CD4-positive, alpha-beta T cell treated with Interleukin-6 for 4 hours (primary cell): ENCODE data around the gene LAMTOR3.
"Not testable (repeated sequence)": the region's sequence is repeated elsewhere in the genome, so short reads cannot be mapped to it uniquely, and the experiment has no call there.

ENCODE experiments used
- DNase-seq: peaks from one replicate; pipeline ENCODE4 v3.0.0-alpha.2; 2020; ENCODE audit warnings: mixed read lengths

The LAMTOR3 gene

GRCh38 chr4:99861120-99861905, 32.9 kb downstream of the LAMTOR3 start:
- no peak for DNase-seq

DNA sequence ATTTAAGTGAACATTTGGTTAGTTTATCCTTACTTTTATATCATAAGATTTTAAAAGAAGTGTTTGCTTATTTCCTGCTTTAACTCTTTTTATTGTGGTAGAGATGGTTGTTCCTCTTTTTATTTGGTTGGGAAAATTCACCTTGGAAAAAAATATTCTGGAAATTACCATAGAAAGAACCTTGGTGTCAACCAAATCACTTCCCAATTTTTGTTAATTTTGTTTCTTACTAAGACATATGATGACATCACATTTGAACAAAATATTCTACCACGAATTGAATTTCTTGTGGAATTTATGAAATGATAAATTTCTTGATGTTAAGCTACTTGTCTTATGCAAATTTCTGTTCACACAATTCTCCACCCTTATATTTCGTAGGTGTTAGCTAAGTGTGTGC, 33.7 kb downstream of the LAMTOR3 start:
- DNase-seq: no peak

GRCh38 chr4:99859618-99860017, 34.6 kb downstream of the LAMTOR3 start:
- DNase-seq: no peak

DNA sequence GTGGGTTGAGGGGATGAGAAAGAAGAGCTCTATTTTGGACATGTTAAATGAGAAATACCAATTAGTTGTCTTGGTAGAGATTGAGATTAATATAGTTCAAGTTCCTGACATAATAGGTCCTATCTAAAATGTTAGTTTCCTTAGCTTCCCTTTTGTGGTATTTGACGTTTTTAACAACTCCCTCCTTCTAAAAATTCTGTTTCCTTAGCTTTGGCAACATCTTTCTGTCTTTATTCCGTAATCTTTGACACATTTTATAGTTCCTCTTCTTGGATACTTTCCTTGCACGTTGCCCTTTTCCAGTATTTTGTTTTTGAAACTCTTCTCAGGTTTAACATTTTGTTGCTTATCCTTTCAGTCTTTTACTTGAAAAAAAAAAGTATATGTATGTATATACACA, 36.9 kb downstream of the LAMTOR3 start:
- no peak for DNase-seq

DNA sequence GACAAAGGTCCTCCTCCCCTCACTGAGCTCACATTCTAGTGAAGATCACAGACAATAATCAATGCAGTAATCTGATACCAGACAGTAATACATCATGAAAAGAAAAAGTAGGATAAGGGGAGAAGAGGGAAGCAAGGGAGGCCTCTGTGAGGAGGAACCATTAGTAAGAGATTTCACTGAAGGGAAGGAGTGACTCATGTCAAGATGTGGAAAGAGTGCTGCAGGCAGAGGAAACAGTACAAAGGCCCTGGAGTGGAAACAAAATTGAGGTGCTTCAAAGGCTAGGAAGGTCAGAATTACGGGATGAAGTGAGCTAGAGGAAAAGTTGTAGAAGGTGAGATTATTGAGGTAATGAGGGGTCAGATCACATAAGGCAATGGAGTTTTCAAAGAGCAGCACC, 38.1 kb downstream of the LAMTOR3 start:
- peak; percentile 8 for DNase-seq

- DNase-seq: peak; percentile 25
Measured at GRCh38 chr4:99855678-99856077, 38.5 kb downstream of the LAMTOR3 start.

- DNase-seq: no peak
Measured at GRCh38 chr4:99853999-99854398, 40.2 kb downstream of the LAMTOR3 start.

- DNase-seq: no peak
Measured at GRCh38 chr4:99853190-99853589, 41.0 kb downstream of the LAMTOR3 start.

DNA sequence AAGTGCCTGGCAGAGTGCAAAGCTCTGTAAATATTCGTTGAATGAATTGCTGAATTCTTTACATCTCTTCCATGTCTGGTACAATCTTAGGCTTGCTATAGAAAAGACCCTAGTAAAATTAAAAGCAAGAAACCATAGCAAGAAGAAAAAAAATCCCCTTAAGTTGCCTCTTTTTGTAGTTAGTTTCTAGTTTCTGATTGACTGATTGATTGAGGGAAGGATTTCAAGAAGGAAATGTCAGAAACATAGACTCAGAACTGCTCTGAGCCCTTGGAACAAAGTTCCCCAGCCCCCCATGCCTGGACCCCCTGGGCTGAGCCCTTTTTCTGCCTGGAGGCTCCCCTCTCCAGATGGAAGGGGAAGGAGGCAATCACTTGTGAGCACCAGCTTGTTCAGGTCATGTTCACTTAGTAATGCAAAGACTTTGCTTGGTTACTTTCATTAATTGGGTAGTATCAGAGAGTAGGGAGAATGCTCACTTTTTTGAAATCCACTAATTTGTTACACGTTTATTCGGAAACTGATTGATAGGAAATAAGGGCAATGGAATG, 42.0 kb downstream of the LAMTOR3 start:
- no peak for DNase-seq

GRCh38 chr4:99848591-99849001, 45.6 kb downstream of the LAMTOR3 start:
- no peak for DNase-seq

DNA sequence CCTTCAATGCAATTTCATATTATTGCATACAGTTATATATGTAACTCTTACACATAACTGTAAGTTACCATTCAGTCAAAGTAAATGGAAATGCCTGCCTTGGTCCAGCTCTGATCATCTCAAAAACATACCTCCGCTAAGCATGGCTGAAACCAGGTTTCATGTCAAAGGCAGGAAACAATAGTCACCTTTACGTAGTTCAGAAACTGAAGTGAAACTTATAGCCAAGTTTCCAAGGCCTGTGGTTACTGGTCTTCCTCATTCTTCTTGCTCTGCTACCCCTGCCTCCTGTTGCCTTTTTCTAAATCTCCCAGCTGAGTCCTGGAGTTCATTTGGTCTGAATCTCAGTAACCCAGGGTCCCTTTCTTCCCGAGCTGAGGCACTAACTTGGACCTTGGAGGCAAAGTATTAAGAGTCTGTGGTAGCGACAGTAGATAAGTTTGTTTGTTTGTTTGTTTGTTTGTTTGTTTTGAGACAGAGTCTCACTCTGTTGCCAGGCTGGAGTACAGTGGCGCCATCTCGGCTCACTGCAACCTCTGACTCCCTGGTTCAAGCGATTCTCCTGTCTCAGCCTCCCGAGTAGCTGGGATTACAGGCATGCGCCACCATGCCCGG, 46.8 kb downstream of the LAMTOR3 start:
- DNase-seq: peak; percentile 23

DNA sequence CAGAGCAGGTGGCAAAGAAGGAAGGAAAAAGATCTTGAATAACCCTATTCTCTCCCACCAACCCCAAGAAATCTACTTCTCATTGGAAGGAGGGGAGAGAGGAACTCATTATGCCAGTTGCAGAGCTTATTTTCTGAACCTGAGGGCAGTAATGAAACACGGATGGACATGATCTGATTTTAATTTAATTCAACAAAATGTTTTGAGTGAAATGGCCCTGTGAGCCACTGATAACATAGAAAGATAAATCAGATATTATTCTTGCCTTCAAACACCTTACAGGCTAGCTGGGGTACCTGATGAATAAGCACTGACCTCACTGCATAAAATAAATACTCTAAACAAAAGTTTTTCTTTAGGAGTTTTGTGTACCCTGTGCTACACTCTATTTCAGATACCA, 47.3 kb downstream of the LAMTOR3 start:
- no peak for DNase-seq

- no peak for DNase-seq
Measured at GRCh38 chr4:99845708-99846469, 48.3 kb downstream of the LAMTOR3 start.

DNA sequence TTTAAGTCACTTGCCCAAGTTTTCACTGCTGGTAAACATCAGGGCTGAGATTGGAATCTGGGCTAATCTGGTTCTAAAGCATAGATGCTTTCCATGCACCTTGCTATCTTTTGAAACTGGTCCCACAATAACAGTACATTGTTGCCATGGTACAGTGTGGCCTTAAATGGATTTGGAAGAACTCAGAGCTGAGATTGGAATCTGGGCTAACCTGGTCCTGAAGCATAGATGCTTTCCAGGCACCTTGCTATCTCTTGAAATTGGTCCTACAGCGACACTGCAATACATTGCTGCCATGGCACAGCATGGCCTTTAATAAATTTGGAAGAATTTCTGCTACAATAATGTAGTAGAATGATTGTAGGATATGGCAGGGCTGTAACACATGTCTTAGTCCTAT, 49.0 kb downstream of the LAMTOR3 start:
- DNase-seq: no peak

DNA sequence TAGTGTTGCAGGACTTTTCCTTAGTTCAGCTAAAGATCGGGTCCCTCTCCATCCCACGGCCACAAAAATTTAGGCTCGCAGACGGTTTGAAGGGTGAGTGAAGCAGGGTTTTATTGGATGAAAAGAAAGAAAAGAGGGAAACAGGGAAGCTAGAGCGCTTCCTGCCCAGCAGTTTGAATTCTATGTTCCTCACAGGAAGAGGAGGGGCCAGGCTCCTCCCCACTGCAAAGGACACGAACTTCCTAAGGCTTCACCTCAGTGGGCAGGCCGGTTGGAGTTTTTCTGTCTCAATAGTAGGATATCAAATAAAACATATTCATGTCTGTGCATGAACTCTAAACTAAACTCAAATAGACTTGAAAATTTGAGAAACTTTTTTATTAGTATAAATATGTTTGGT, 50.2 kb downstream of the LAMTOR3 start:
- no peak for DNase-seq

- no peak for DNase-seq
Measured at GRCh38 chr4:99843413-99843812, 50.8 kb downstream of the LAMTOR3 start.

- no peak for DNase-seq
Measured at GRCh38 chr4:99841129-99841528, 53.1 kb downstream of the LAMTOR3 start.

DNA sequence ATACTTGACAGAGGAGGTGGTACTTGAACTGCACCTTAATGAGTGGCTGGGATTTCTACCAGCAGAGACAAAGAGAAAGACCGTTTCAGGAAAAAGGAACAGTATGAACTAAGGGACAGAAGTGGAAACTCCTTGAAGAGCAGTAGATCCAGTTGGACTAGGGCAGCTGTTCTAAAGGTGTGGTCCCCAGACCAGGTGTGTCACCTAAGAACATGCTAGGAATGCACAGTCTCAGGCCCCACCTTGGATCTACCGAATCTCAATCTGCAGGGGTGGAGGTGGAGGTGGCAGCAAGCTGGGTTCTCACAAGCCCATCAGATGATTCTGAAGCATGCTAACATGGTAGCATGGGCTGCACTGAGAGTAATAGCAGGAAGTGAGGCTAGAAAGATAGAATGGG, 55.3 kb downstream of the LAMTOR3 start:
- no peak for DNase-seq

GRCh38 chr4:99835942-99836341, 58.3 kb downstream of the LAMTOR3 start:
- no peak for DNase-seq

DNA sequence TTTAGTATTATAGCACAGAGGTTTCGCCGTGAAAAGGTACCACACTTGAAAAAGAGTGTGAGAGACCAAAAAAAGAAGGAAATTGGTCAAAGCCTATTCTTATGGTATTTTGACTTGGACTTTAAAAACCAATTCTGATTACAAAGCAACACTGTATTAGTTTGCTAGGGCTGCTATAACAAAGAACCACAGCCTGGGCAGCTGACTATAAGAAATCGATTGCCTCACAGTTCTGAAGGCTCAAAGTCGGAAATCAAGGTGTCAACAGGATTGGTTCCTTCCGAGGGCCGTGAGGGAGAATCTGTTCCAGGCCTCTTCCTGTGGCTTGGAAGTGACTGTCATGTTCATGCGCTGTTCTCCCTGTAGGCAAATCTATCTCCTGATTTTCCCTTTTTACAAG, 59.7 kb downstream of the LAMTOR3 start:
- no peak for DNase-seq

GRCh38 chr4:99833756-99834155, 60.5 kb downstream of the LAMTOR3 start:
- no peak for DNase-seq

DNA sequence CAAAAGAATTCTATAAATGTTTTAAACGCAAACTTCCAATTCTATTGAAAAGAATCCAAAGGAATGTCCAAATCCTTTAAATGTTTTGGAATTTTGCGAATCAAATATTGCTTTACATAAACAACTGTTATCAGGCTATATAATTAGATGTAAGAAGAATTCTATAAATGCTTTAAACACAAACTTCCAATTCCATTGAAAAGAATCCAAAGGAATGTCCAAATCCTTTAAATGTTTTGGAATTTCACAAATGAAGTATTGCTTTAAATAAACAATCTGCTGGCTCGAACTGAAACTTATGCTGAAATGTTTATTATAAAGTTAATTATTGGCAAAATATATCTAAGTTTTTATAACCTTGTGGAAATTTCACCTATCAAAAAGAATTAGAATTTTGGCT, 61.5 kb downstream of the LAMTOR3 start:
- DNase-seq: no peak

- no peak for DNase-seq
Measured at GRCh38 chr4:99832321-99832720, 61.9 kb downstream of the LAMTOR3 start.

DNA sequence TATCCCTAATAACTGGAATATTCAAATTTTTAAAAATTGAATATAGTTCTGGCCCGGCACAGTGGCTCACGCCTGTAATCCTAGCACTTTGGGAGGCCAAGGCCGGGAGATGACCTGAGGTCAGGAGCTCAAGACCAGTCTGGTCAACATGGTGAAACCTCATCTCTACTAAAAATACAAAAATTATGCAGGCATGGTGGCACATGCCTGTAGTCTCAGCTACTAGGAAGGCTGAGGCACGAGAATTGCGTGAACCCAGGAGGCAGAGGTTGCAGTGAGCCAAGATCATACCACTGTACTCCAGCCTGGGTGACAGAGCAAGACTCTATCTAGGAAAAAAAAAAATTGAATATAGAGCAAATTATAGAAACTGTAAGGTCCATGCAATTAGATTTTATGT, 64.2 kb downstream of the LAMTOR3 start:
- not testable (repeated sequence) for DNase-seq
